UCSD-AML1 (cell line): Measurements from ENCODE around the gene LYRM2.

ENCODE experiments used
- DNase-seq: peaks from one replicate; lab custom pipeline; 2025; ENCODE audit not compliant: unreplicated experiment; lab: John Stamatoyannopoulos, UW

LYRM2 gene

GRCh38 chr6:89562093-89562973 lies 76.2 kb downstream of the LYRM2 start:
- no peak for DNase-seq

- DNase-seq = no peak
Measured at GRCh38 chr6:89559487-89559886, 79.1 kb downstream of the LYRM2 start.

DNA sequence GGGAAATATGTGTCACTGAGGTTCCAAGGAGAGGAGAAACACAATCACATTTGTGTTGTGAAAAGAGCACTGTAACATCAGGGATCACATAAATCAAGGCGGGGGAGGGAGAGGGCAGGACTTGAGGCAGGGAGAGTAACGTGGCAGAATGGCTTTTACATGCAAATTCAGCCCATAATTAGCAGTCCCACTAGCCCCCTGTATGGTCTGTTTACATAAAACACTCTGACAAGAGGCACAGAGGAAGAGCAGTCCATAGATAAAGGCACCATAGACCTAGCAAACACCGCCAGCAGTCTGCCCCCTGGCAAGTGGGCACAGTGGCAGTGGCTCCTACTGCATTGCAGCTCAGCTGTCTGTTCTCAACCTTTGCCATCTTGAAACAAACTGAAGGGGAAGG lies 82.7 kb downstream of the LYRM2 start:
- DNase-seq = no peak

- DNase-seq = no peak
Measured at GRCh38 chr6:89555031-89555430, 83.5 kb downstream of the LYRM2 start.

DNA sequence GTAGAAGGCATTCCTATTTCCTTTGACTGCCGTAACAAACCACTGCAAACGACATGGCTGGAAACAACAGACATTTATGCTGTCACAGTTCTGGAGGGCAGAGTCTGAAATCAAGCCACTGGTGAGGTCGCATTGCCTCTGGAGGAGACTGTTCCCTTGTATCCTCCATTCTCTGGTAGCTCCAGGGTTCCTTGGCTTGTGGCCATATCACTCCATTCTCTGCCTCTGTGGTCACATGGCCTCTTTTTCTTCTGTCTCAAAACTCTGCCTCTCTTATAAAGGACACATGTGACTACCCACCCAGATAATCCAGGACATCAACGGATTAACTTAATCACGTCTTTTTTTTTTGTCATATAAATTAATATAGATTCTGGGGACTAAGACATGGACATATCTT lies 84.4 kb downstream of the LYRM2 start:
- DNase-seq = no peak

GRCh38 chr6:89553431-89553830 lies 85.1 kb downstream of the LYRM2 start:
- DNase-seq = no peak

DNA sequence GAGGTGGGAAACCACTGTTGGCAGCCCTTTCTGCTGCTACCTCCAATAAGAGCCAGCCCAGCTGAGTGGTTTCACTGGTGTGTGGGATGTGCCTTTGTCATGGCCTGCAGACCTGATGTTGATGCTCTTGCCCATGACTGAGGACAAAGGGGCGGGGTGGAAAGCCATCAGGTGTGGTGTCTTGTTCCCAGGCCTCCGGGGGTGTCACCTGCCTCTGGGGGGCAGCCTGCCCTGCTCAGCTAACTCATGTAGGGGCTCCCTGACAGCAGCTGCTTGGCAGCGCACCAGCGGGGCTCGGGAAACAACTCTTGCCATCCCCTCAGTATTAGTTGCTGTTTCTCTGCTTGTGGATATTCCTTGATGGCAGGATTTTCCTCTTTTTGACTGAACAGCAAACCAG lies 91.3 kb downstream of the LYRM2 start:
- DNase-seq = no peak

DNA sequence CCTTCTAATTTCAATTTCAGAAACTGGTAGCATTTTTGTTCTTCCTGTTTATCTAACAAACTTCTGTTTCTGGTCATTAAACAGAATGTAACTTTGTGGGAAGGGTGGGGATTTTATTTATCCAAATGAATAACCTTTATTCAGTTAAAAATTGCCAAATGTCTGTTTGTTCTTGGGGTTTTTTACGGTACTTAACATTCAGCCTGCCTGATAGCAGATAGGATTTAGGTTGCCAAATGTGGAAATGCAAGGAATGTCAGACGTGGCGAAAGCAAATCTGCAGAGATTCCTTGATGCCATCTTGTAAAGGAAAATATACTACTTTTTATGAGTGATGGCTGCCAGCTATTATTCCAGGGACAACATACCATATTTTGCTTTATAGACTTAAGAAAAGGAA lies 95.7 kb downstream of the LYRM2 start:
- DNase-seq = no peak

- DNase-seq = no peak
Measured at GRCh38 chr6:89542081-89542857, 96.3 kb downstream of the LYRM2 start.

DNA sequence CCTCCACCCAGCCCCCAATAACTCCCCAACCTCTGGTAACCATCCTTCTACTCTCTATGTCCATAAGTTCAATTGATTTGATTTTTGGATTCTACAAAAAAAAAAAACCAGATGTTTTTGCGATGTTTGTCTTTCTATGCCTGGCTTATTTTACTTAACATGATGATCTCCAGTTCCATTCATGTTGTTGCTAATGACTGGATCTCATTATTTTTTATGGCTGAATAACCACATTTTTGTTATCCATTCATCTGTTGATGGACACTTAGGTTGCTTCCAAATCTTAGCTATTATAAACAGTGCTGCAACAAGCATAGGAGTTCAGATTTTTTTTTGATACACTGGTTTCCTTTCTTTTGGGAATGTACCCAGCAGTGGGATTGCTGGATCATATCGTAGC lies 98.8 kb downstream of the LYRM2 start:
- DNase-seq = no peak

GRCh38 chr6:89536231-89536630 lies 102.3 kb downstream of the LYRM2 start:
- DNase-seq = no peak

GRCh38 chr6:89530982-89531381 lies 107.6 kb downstream of the LYRM2 start:
- DNase-seq = no peak

DNA sequence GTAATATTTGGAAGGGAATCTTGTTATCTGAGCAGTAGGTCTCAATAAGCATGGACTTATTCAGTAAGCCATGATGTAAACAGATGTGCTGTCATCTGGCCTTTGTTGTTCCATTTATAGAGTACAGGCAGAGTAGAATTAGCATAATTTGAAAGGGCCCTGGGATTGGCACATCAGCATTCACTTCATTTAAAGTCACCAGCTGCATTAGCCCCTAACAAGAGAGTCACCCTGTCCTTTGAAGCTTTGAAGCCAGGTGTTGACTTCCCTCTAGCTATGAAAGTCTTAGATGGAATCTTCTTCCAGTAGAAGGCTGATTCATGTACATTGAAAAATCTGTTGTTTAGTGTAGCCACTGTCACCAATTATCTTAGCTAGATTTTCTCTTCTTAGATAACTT lies 109.7 kb downstream of the LYRM2 start:
- DNase-seq = no peak

- no peak for DNase-seq
Measured at GRCh38 chr6:89527634-89528033, 110.9 kb downstream of the LYRM2 start.

DNA sequence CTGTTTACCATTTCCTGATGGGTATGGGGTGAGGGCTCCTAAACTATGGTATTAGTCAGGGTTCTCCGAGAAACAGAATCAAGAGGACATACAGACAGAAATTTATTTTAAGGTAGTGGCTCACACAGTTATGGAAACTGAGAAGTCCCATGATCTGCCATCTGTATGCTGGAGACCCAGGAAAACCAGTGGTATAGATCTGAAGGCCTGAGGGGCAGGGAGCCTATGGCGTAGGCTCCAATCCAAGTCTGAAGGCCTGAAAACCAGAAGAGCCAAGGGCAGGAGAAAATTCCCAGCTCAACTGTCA lies 112.0 kb downstream of the LYRM2 start:
- DNase-seq = no peak

GRCh38 chr6:89525786-89526562 lies 112.6 kb downstream of the LYRM2 start:
- DNase-seq = no peak

DNA sequence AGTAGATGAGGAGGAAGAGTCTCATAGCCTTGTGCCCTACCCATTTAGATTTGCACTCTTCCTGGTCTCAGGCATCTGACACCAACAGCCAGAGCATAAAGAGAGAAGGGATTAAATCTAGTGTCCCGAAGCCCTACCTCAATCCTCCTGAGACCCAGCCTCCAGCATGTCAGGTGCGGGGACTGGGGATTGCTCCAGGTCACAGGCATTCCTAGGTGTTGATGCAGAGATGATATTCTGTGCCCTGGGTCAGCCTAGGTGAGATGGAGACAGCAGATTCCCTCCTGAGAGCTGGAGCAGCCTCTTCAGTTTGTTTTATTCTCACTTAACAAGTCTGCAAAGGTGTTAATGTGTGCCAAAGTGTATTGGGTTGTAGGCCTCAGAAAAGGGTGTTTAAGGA lies 115.8 kb downstream of the LYRM2 start:
- no peak for DNase-seq

- no peak for DNase-seq
Measured at GRCh38 chr6:89520736-89521135, 117.8 kb downstream of the LYRM2 start.

DNA sequence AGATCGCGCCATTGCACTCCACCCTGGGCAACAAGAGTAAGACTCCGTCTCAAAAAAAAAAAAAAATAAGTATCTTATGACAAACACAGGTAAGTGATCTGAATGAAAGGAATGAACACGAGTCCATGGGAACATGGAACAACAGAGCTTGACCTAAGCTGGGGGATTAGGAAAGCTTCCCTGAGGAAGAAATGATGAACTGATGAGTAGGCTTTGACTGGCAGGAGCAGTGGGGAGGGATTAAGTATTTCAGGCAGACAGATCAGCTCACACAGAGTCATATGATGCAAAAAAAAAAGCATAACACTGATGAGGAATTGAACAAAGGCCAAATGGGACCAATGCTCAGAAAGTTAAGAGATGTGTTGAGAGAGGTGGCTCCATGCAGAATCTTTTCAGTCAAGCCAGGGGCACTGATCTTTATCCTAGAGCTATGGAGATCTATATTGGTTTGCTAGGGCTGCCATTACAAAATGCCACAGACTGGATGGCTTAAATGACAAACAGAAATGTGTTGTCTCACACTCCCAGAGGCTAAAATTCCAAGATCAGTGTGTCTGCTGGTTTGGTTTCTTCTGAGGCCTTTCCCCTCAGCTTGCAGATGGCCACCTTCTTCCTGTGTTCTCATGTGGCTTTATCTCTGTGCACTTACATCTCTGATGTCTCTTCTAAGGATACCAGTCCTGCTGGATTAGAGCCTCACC lies 120.0 kb downstream of the LYRM2 start:
- DNase-seq = no peak
